Lower leg skin (tissue), 4 donors: ENCODE measurements around the gene ACOXL. TPM values are rescaled to one million over a fixed set of nuclear protein-coding genes. Genes with fewer than 3 reads are reported as not detected.

ENCODE experiments used
- DNase-seq, 2 donors: peaks; one replicate each; pipeline ENCODE4 v3.0.0-alpha.2; 2019; ENCODE audit warnings: low spot score in 2 of 2
- H3K4me3 ChIP-seq: fragments of 200-600 bp; sonication (generic); 2 replicates; pipeline ENCODE4 v1.5.1; 2017; ENCODE audit warnings: mild to moderate bottlenecking, low read depth; ENCODE audit not compliant: poor library complexity, severe bottlenecking
- CTCF ChIP-seq, 3 donors: fragments of 450-650 bp; IDR thresholded peaks; one replicate each; pipeline ENCODE4 v1.5.1; 2016; ENCODE audit warnings: antibody characterized with exemption in 3 of 3, mild to moderate bottlenecking in 3 of 3, moderate library complexity in 2 of 3
- POLR2A ChIP-seq, 2 donors: fragments of 450-650 bp; IDR thresholded peaks; one replicate each; pipeline ENCODE4 v1.6.1; 2016 to 2017; ENCODE audit warnings: antibody characterized with exemption in 2 of 2, mild to moderate bottlenecking in 1 of 2, moderate library complexity in 1 of 2
- WGBS, 2 donors: methylation state at CpG; one replicate each; pipeline ENCODE4 v1.1.5; 2018; 5-methylcytosine and 5-hydroxymethylcytosine counted together
- intact Hi-C: fragments of 100-400 bp; cut with DNase I; formaldehyde crosslinking; loops from one replicate; pipeline ENCODE4 v1.15.0; 2023; ENCODE audit warnings: low total_unique reads
- total RNA-seq, 4 donors: library from RNA; depleted of rRNA; stranded (reverse); fragments of >200 nt; gene quantifications; one replicate each; pipeline ENCODE4 v1.1.0, GENCODE V29; 2016

Gene ACOXL
- total RNA-seq, 4 donors from 2014 or later = not detected

GRCh38 chr2:110943070-110943634 lies 210.8 kb downstream of the ACOXL start:
- TF ChIP-seq CTCF (IDR thresholded peaks at IDR 0.05) (no peak), POLR2A (IDR thresholded peaks at IDR 0.05) (no peak)
- intact Hi-C loops = no loop called here
- WGBS, 2 donors = 57 to 70% methylated on average over 1 of the region's 1 CpG
- no peak for DNase-seq
- no peak overlapping the region for H3K4me3 ChIP-seq

GRCh38 chr2:110946902-110947301 lies 214.5 kb downstream of the ACOXL start:
- no peak overlapping the region for H3K4me3 ChIP-seq
- 55 to 65% methylated on average over 7 of the region's 7 CpGs for WGBS, 2 donors
- DNase-seq = peak in 1 of 2 donors; percentile 20
- intact Hi-C loops = no loop called here
- TF ChIP-seq POLR2A (IDR thresholded peaks at IDR 0.05) (no peak), CTCF (IDR thresholded peaks at IDR 0.05) (no peak)

GRCh38 chr2:110948027-110948674 lies 215.8 kb downstream of the ACOXL start:
- intact Hi-C loops = no loop called here
- WGBS, 2 donors = 60 to 67% methylated on average over 10 of the region's 10 CpGs
- TF ChIP-seq POLR2A (IDR thresholded peaks at IDR 0.05) (no peak), CTCF (IDR thresholded peaks at IDR 0.05) (no peak)
- no peak for DNase-seq
- no peak overlapping the region for H3K4me3 ChIP-seq

GRCh38 chr2:110950281-110950680 lies 217.9 kb downstream of the ACOXL start:
- DNase-seq = no peak
- 69 to 70% methylated on average over 3 of the region's 3 CpGs for WGBS, 2 donors
- no peak for TF ChIP-seq CTCF (IDR thresholded peaks at IDR 0.05)
- no peak for TF ChIP-seq POLR2A (IDR thresholded peaks at IDR 0.05)
- intact Hi-C loops = no loop called here
- no peak overlapping the region for H3K4me3 ChIP-seq

GRCh38 chr2:110955045-110955444 lies 222.7 kb downstream of the ACOXL start:
- no peak overlapping the region for H3K4me3 ChIP-seq
- 68 to 71% methylated on average over 2 of the region's 2 CpGs for WGBS, 2 donors
- TF ChIP-seq POLR2A (IDR thresholded peaks at IDR 0.05) (no peak), CTCF (IDR thresholded peaks at IDR 0.05) (no peak)
- intact Hi-C loops = no loop called here
- DNase-seq = no peak

GRCh38 chr2:110955556-110955955 lies 223.2 kb downstream of the ACOXL start:
- H3K4me3 ChIP-seq = no peak overlapping the region
- TF ChIP-seq CTCF (IDR thresholded peaks at IDR 0.05) = no peak
- no peak for TF ChIP-seq POLR2A (IDR thresholded peaks at IDR 0.05)
- 41 to 48% methylated on average over 3 of the region's 3 CpGs for WGBS, 2 donors
- intact Hi-C loops = no loop called here
- DNase-seq = no peak
